ENCODE results near the gene ATF2. TPM values are rescaled to one million over a fixed set of nuclear protein-coding genes. Genes with fewer than 3 reads are reported as not detected.
A peak's percentile ranks its signal among the peaks of the same experiment; 100 is the strongest.

Gene ATF2
- total and polyA plus RNA-seq, 2 of the 8 experiments (the other 6 are each of a cell fraction or from before 2014, with no cell fraction given) = 31.2 to 46.5 TPM

GRCh38 chr2:175035806-175036205, 132.2 kb downstream of the ATF2 start:
- WGBS, 2 experiments (ENCODE audit: extremely low coverage in 1 of 2, insufficient coverage in 1 of 2, insufficient read length in 1 of 2, insufficient replicate concordance in 2 of 2, low coverage in 1 of 2, low lambda C conversion rate in 2 of 2, missing lambda C conversion rate in 1 of 2) = 82% methylated on average over 3 of the region's 3 CpGs; no CpG with 5 or more reads in 1 of the 2 experiments
- Histone ChIP-seq H3K79me1 (ENCODE audit: low read depth, low read length) (no peaks in the 10 kb centered on the region), H3K56ac (replicated peaks; ENCODE audit: insufficient read length, low read depth, low read length) (no peak overlapping the region), H2BK5ac (ENCODE audit: low read depth, low read length) (no peak overlapping the region), H3K4me2 (ENCODE audit: insufficient read depth in 1 of 2, low read depth in 2 of 2, low read length in 2 of 2) (no peak overlapping the region), H2AFZ (ENCODE audit: low read length) (peak overlapping the region; percentile 35; the same call in 1 of the 2 replicates), H3K4ac (replicated peaks; ENCODE audit: insufficient read length, low read depth, low read length) (no peak overlapping the region), H2AK5ac (ENCODE audit: low read depth, low read length) (no peak overlapping the region), H4K91ac (replicated peaks; ENCODE audit: insufficient read length, low read length) (no peak overlapping the region), H3K27ac (ENCODE audit: low read depth, low read length) (no peak overlapping the region), H2BK20ac (ENCODE audit: low read length) (no peak overlapping the region), H2BK12ac (ENCODE audit: low read depth, low read length) (no peak overlapping the region), H3K4me3 (ENCODE audit: extremely low read depth in 1 of 4, insufficient read depth in 2 of 4, low read depth in 3 of 4, low read length in 4 of 4) (no peak overlapping the region), H3K14ac (ENCODE audit: insufficient read length) (no peak overlapping the region), H2BK15ac (ENCODE audit: low read length) (no peak overlapping the region), H4K8ac (ENCODE audit: extremely low read depth, insufficient read depth, low read length) (no peak overlapping the region), H3K23ac (ENCODE audit: insufficient read length) (no peak overlapping the region), H3K23me2 (ENCODE audit: low read depth, low read length) (no peaks in the 10 kb centered on the region), H4K5ac (ENCODE audit: insufficient read length, low read depth, low read length) (no peak overlapping the region), H3K9me3 (ENCODE audit: insufficient read depth in 2 of 2, low read depth in 1 of 2, low read length in 1 of 2) (no peaks in the 10 kb centered on the region), H3K9ac (replicated peaks in 1 of 4; ENCODE audit: extremely low read depth in 1 of 4, low read depth in 3 of 4, low read length in 3 of 4) (no peak overlapping the region; a peak in 1 of 7 replicates), H3K27me3 (replicated peaks in 1 of 4; ENCODE audit: control insufficient read depth in 3 of 4, extremely low read depth in 1 of 4, insufficient read depth in 3 of 4, low read length in 3 of 4) (no peaks in the 10 kb centered on the region), H2BK120ac (replicated peaks; ENCODE audit: low read depth, low read length) (no peak overlapping the region), H4K20me1 (replicated peaks in 1 of 2; ENCODE audit: control insufficient read depth in 1 of 2, insufficient read depth in 2 of 2, low read length in 2 of 2) (no peaks in the 10 kb centered on the region), H3K79me2 (ENCODE audit: control insufficient read depth in 1 of 2, insufficient read depth in 2 of 2, low read length in 2 of 2) (no peaks in the 10 kb centered on the region), H3K18ac (ENCODE audit: extremely low read depth, low read length) (no peak overlapping the region), H3K36me3 (ENCODE audit: control insufficient read depth in 2 of 4, insufficient read depth in 4 of 4, low read length in 3 of 4) (no peaks in the 10 kb centered on the region), H3K4me1 (replicated peaks in 1 of 4; ENCODE audit: control insufficient read depth in 3 of 4, insufficient read depth in 4 of 4, low read length in 3 of 4) (no peaks in the 10 kb centered on the region)
- FAIRE-seq (no peak), DNase-seq (ENCODE audit: low read depth in 1 of 2, low spot score in 2 of 2) (no peak)
- TF ChIP-seq SP1 (IDR thresholded peaks at IDR 0.05; ENCODE audit: low read depth, low read length) (no peak), BACH1 (IDR thresholded peaks at IDR 0.05; ENCODE audit: low read length) (no peak)
- ChIA-PET POLR2A (ENCODE audit: partially characterized antibody) (interaction anchor here (0.9 kb wide), 1 partner anchor 143 kb away, joined by 3 read pairs; no protein-coding TSS in a partner anchor), CTCF (ENCODE audit: partially characterized antibody) (interaction anchor here (0.7 to 2.4 kb wide), 3 partner anchors 293 to 350 kb away, joined by 3 to 6 read pairs (median 3); no protein-coding TSS in a partner anchor)
